T follicular helper cell (primary cell): ENCODE measurements around the gene TSPEAR.

Experiments used
- DNase-seq: peaks from one replicate; pipeline ENCODE4 v3.0.0-alpha.2; 2020; ENCODE audit warnings: low read depth
- total RNA-seq, 2 experiments: gene quantifications; one replicate each; lab custom pipeline; 2026; lab: John Stamatoyannopoulos, UW

Gene TSPEAR
- total RNA-seq, result 0 to 0.04 reads per million in 2 experiments

GRCh38 chr21:44711327-44712202, at the start of gene TSPEAR:
TSS of gene TSPEAR (minus strand) at chr21:44711572. CDS start at chr21:44711514, 58 bp downstream.
- no peak for DNase-seq

GRCh38 chr21:44760376-44760775, 49.0 kb upstream of the TSPEAR start:
- DNase-seq, result no peak

GRCh38 chr21:44759628-44760285, 48.4 kb upstream of the TSPEAR start:
- no peak for DNase-seq

GRCh38 chr21:44758781-44759627, 47.6 kb upstream of the TSPEAR start:
- no peak for DNase-seq

- no peak for DNase-seq
Observed at GRCh38 chr21:44758141-44758561, 46.8 kb upstream of the TSPEAR start.

- DNase-seq, result no peak
Observed at GRCh38 chr21:44757731-44758130, 46.4 kb upstream of the TSPEAR start.

GRCh38 chr21:44756423-44757185, 45.2 kb upstream of the TSPEAR start:
- no peak for DNase-seq

- no peak for DNase-seq
Observed at GRCh38 chr21:44755227-44755626, 43.9 kb upstream of the TSPEAR start.

GRCh38 chr21:44753357-44753756, 42.0 kb upstream of the TSPEAR start:
- DNase-seq, result no peak

- DNase-seq, result no peak
Observed at GRCh38 chr21:44752671-44753235, 41.4 kb upstream of the TSPEAR start.

GRCh38 chr21:44751799-44752636, 40.6 kb upstream of the TSPEAR start:
- no peak for DNase-seq

- no peak for DNase-seq
Observed at GRCh38 chr21:44751186-44751798, 39.9 kb upstream of the TSPEAR start.

GRCh38 chr21:44750675-44751025, 39.3 kb upstream of the TSPEAR start:
- no peak for DNase-seq

- no peak for DNase-seq
Observed at GRCh38 chr21:44749759-44750674, 38.6 kb upstream of the TSPEAR start.

- DNase-seq, result no peak
Observed at GRCh38 chr21:44749116-44749758, 37.9 kb upstream of the TSPEAR start.

- DNase-seq, result no peak
Observed at GRCh38 chr21:44748621-44749020, 37.2 kb upstream of the TSPEAR start.

GRCh38 chr21:44742418-44743153, 31.2 kb upstream of the TSPEAR start:
- DNase-seq, result no peak
